HG02981 (cell line): ENCODE results near the gene PICALM.

ENCODE experiments used
- ATAC-seq: cut with Tn5 transposase; IDR thresholded peaks from one replicate; pipeline ENCODE4 v1.9.1; 2021; ENCODE audit warnings: mild to moderate bottlenecking, moderate library complexity; ENCODE audit not compliant: unreplicated experiment

Gene PICALM

DNA sequence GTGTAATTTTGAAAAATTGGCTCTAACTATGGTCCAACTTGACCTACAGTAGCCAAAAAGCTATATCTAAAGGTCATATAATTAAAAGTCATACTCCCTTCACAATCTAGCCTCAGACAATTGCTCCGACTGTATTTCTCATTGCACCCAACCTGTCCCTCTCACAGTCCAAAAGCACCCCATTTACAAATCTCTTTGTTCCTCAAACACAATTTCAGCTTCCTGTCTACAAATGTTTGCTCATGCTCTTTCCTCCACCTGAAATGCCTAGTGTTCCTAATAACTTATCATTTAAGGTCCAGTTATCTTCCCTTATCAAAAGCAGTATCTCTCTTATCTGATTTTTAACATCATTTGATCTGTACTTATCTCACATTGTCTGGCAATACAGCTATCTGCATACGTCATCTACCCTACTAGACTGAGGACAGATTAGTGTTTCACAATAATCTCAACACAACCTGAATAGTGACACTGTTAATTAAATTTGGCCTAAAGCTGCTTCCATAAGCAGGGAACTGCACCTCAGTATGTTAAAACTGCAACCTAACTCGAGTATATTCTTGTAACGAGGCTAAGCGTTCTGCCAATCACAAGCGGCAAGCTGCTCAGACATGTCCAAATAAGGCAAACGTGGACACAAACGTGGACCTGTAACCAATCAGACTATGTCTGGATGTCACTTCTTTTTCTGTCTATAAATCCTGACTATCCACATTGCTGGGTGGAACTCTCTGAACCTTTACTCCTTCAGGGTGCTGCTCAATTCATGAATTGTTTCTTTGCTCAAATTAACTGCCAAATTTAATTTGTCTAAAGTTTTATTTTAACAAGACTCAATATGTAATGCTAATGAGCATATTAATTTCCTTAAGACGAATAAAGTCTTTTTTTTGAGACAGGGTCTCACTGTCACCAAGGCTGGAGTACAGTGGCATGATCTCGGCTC, 15.9 kb downstream of the PICALM start:
- no peak for ATAC-seq

DNA sequence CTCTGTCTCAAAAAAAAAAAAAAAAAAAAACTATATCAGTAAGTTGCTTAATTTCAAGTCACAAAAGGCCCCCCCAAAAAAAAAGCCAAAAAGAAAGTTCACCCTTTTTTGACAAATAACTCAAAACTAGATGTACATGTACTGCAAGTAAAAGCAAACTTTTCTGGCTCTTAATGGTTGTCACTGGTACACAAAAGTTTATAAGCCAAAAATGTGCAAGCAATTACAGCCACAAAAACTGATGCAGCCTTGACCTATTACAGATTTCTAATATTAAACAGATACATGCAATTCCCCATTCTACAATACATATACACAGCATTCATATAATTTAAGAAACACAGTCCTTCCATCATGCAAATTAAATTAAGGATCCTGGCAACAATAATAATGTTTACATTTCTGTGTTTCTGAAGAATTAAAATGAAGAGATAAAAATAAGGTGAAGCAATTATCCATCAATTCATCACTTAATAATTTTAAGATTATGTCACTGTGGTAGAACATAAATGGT, 18.6 kb downstream of the PICALM start:
- no peak for ATAC-seq

DNA sequence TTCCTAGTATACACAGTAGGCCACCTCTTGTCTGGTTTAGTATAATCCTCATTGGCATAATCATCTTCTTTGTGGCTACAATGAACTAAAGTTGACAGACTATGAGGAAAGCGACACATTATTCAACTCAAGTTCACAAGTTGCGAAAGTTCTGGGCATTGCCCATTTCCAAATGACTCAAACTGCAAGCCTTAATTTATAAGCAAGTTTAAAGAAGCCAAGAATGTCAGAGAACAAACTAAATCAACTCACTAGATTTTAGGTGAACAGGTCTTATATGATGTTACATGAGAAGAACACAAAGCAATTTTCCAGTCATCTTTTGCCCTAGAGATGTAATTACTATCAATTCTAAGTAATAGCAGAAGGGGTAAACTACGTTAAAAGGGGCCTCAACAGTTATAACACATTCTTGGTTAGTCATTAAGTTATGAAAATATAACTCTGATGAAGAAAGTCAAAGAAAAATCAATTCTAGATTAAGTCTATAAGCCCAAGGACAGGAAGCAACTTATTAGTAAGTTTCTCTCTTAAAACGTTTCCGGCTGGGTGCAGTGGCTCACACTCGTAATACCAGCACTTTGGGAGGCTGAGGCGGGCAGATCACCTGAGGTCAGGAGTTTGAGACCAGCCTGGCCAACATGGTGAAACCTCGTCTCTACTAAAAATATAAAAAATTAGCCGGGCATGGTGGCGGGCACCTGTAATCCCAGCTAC, 21.5 kb downstream of the PICALM start:
- peak; percentile 52 for ATAC-seq

DNA sequence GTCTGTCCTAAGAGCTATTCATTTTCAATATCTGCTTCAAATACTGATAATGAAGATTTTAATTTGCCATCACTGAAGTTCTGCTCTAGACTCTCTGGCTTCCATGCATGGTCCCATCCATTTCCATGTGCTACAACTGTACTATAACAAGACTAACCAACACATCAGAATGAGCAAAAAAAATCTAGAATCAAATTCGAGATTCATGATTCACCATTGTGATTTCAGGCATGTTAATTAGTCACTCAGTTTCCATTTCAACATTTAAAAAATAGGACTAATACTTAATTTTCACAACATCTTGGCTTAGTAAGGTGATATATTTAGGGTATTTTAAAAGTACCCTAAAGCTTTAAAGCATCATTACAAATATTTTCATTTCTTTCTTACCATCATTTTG, 22.8 kb downstream of the PICALM start:
- no peak for ATAC-seq

DNA sequence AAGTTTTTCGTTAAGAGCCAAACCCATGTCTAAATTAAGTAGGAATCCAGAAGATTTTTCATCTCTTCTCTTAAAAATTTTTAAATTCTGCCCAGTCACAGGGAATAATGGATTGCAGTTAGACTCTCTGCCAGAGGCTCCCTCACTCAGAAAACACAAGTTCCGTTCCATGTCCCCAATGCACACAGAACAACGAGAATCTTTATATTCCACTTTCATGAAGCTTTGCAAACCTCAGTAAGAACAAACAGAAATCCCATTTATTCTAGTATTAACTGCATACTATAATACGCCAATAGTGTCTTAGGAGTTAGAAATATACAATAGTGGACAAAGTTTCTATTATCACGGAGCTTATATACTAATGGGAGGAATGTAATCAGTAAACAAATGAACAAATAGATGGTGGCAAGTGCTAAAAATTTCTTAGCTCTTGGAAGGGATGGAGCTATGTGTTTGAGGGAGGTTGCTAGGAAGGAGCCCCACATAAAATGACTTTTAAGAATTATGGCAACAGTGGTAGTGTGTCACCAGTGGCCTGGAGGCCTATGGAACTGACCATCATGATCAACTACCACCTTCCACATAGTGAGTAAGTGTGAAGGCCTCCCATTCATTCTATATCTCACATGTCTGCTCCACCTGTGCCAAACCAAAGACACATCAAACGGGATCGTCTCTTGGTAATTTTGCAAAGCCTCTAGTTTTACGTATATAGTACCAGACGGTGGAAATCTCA, 24.9 kb downstream of the PICALM start:
- no peak for ATAC-seq

DNA sequence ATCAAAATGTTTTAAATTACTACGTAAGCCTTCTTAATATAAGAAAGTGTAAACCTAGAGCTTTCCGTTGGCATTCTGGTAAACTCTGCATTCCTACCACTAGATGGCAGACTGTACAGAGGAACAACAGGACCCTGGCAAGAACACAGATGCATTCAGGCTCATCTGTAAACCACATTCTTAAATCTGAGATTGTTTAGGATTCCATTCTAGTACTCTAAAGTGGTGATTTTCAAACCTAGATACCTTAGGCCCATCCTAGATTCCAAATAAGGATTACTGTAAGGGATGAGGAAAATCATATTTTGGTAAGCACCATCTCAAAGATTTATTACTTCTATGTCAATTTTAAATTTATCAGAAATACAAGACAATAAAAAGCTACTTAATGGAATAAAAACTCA, 26.9 kb downstream of the PICALM start:
- peak; percentile 69 for ATAC-seq

DNA sequence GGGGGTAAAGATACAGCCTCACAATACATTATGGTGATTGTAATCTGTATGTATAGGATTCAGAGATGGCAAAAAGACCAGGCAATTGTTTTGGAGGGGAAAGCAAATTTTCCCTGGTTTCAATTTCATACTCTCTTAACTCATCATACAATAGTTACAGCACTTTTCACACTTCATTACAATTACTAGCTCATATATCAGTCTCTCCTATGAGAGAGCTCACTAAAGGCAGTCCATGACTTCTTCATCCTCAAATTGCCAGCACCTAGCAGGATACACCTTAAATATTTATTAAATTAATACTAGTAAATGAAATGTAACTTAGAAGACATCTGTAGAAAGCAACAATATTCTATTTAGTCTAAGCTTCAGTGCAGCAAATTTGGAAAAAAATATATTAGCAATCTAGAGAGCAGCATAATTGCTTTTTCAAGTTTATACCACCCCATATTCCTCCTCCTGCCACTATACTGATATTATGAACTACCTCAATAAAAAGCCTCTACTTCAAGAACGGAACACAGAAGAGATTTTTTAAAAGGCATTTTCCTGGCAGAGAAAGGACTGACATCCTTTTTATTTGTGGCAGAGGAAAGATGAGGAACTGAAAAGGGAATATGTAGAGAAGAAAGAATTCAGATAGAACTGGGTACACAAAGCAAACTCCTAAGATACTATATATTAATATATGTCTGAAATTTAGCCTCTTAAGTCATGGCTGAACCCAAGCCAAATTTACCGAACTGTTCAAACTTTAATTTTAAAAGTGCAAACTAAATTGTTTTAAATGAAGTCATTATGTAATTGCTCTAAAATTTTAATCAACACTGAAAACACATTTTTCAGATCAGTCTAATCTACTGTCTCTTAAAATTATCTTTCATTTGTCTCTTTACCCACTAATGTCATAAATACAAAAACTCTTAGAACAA, 27.7 kb downstream of the PICALM start:
- ATAC-seq = no peak

DNA sequence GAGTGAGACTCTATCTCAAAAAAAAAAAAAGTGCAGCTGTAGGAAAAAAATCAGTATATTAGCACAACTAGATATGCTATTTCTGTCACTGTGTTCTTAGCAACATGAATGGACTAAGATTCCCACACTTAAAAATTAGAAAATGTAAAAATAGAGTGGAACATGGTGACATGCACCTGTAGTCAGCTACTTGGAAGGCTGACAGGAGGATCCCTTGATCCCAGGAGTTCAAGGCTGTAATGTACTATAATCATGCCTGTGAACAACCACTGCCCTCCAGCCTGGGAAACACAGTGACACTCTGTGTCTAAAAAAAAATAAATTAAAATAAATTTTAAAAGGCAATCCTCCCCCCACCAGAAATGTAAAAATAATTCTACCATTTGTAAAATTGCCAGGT, 29.8 kb downstream of the PICALM start:
- no peak for ATAC-seq

DNA sequence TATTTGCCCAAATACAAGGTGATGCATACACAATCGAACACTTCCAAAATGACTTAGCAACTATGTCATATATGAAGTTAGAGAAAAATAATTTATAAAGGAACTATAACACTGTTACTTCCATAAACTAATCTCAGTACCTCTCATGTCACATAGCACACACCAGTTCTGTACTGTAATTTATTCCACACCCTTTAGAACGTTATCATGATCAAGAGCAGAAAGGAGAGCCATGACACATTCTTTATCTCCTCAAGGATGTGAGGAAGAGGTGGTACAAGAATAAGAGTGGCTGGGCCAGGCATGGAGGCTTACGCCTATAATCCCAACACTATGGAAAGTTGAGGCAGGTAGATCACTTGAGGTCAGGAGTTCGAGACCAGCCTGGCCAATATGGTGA, 31.1 kb downstream of the PICALM start:
- no peak for ATAC-seq

DNA sequence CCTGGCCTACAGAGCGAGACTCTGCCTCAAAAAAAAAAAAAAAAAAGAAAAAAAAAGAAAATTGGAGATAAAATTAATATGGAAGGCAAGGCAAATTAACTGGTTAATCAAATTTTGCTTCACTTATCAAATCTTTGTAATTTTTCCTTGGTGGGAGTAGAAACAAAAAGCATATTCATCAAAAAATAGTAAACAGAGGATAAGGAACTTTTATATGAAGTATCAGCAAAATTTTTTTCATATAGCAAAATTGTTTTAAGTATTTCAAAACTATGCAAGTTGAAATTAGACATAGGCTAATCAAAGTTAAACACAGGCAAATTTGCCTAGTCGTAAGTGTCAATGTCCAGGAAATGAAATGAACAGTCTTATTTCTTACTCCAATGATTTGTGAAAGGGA, 33.0 kb downstream of the PICALM start:
- ATAC-seq = no peak

DNA sequence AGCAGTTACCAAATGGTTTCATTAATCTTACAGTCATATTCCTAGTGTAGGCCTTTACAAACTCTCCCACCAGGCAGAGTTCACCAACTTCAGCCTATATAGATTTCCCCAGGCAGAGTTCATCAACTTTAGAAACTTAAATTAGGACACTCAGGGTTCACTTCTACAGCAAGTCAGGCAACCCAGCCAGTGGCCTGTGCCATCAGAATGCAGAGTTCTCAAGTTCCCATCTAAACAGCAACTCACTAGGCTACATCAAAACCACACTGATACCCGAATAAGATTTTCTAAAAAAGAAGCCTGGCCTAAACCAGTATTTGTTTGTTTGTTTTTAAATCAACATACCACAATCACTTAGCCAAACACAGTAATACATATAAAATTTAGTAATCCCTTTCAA, 33.7 kb downstream of the PICALM start:
- ATAC-seq = no peak

DNA sequence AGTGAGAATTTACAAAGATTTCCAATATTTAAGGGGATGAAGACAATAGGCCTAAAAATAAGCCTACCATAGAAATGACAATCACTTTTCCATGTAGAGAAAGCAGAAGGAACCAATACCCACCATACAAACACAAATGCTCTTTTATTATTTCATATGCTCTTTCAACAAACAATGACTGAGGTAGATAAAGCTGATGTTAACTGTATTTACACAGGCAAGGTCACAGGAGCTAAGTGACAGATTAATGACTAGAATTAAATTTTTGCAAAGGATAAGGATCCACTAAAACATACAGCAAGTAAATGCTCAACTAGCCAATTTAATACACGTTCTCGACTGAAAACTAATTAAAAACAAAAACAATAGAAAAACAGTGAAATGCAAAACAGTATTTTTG, 34.2 kb downstream of the PICALM start:
- ATAC-seq = no peak

DNA sequence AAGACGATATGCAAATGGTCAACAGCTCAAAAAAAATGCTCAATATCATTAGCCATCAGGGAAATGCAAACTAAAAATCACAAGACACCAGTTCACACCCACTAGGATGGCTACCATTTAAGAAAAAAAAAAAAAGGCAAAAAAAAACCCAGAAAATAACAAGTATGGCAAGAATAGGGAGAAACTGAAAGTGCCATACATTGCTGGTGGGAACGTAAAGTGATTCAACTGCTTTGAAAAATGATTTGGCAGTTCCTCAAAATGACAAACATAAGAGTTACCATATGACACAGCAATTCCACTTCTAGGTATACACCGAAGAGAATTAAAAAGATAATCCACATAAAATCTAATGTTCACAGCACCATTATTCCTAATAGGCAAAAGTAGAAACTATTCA, 47.5 kb downstream of the PICALM start:
- ATAC-seq = no peak

DNA sequence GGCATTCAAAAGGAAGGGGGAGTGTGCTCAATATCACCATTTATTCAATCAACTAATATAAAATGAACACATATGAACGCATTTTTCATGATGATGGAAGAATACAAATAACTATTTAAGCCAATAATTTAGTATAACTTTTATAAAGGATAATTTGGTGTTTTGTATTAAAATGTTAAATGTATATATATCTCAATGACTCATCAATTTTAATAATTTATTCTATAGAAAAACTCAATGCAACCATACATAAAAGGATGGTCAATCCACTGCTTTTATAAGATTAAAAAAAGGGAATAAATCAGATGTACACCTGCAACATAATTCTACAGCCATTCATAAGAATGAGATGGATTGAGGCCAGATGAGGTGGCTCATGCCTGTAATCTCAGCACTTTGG, 50.6 kb downstream of the PICALM start:
- no peak for ATAC-seq

DNA sequence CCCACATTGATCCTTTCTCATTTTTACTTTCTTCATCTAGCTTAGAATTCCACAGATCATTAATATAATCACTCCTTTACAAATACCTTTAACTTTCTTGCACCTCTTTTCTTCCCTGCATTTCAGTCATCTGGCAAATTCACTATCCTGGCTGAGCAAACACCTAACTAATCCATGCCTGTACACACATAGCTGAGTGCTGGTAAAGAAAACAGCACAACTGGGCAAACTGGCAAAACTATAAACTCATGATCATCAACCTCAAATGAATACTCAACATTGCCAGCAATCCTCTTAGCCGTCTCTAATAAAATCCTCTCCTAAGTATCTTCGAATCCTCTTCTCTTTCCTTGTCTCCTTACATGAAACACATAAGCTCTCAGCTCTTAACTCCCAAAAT, 52.4 kb downstream of the PICALM start:
- ATAC-seq = no peak

DNA sequence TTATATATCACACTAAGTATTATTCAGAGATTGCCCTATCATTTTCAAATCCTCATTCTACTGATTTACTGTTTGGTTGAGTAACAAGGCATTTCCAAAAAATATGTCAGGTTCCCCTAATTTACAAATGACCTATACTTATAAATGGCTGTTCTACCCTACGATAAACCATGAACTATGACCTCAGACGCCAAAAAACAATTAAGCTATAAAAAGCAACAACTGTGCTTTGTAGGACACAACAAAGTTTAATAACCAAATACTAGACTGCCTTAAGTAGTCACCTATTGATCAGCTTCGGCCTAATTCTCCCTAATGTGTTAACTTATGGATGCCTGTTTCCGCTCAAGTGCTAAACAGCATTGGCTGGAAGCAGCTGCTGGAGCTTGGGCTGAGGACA, 53.2 kb downstream of the PICALM start:
- ATAC-seq = no peak

DNA sequence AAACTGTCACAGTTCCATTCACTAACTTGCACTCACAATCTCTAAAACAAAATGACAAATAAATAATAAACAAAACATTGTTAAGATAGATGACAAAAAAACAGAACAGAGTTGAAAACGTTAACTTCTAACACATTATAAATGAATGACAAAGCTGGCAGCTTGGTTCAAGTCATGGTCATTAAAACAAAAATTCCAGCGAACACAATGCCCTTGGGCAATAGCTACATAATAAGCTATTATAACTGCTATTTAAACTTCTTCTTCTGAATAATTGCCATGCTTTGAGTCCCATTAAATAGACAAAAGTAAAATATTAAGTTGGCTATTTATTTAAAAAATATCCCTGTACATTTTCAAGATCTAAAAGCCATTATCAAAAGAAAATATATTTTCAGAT, 54.7 kb downstream of the PICALM start:
- ATAC-seq = no peak

DNA sequence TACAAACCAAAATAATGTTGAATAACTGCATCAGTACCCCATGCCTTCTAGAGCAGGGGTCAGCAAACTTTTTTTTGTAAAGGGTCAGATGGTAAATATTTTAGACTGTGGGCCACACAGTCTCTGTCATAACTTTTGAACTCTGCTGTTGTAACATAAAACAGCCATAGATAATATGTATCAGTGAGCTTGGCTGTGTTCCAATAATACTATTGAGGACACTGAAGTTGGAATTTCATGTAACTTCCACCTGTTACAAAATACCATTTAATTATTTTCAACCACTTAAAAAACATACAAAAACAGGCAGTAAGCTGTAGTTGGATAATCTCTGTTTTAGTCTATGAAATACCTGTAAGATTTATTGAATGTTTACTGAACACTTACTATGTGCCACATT, 55.2 kb downstream of the PICALM start:
- ATAC-seq = no peak

DNA sequence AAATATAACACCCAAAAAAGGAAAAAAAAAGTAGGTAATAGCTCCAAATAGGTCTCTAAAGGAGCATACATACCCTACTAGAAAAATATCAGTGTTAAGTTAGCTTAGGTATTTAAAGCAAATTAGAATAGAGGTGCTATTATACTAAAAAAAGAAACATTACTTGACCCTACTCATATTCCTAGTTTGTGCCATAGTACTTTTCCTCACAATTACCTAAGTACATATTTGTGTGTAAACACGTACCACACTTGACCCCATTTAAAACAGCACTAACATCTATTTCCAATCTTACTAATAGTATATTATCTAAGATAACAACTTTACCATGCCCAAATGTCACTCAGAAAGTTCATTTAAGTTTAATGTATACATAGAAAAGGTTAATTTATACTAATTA, 57.7 kb downstream of the PICALM start:
- ATAC-seq = no peak

DNA sequence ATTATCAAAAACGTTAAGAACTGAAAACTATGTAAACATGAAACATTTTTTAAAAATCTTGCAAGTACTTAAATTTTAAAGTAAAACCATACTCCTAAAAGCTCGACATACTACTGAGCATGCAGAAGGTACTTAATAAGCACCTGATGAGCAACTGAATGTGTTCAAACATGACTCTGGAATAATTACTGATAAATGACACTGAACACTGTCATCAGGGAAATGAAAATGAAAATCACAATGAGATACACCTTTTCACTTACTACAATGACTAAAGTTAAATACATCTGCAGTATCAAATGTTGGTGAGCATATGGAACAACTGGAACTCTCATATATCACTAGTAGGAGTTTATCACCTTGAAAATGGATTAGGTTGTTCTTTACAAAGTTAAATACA, 65.2 kb downstream of the PICALM start:
- no peak for ATAC-seq
